KMS-11 (cell line): ENCODE measurements around the gene MEGF10.

ENCODE experiments used
- H2AFZ ChIP-seq: fragments of 200-600 bp; sonication (generic); 2 replicates; pipeline ENCODE4 v1.6.1; 2016; ENCODE audit warnings: antibody characterized with exemption, mixed run types, low read depth
- H3K27ac ChIP-seq: fragments of 200-600 bp; sonication (generic); 2 replicates; pipeline ENCODE4 v1.6.1; 2016; ENCODE audit warnings: mild to moderate bottlenecking, mixed run types
- H3K27me3 ChIP-seq: fragments of 200-600 bp; sonication (generic); 2 replicates; pipeline ENCODE4 v1.6.1; 2017; ENCODE audit warnings: mild to moderate bottlenecking, low read depth, mixed run types, moderate library complexity; ENCODE audit not compliant: insufficient read depth
- H3K36me3 ChIP-seq: fragments of 200-600 bp; sonication (generic); 2 replicates; pipeline ENCODE4 v1.6.1; 2017; ENCODE audit warnings: mild to moderate bottlenecking, mixed run types; ENCODE audit not compliant: insufficient read depth
- H3K4me1 ChIP-seq: fragments of 200-600 bp; sonication (generic); 2 replicates; pipeline ENCODE4 v1.6.1; 2016; ENCODE audit warnings: mild to moderate bottlenecking, low read depth, mixed run types; ENCODE audit not compliant: poor library complexity, severe bottlenecking
- H3K4me2 ChIP-seq: fragments of 200-600 bp; sonication (generic); 2 replicates; pipeline ENCODE4 v1.7.0; 2016; ENCODE audit warnings: mild to moderate bottlenecking, mixed run types
- H3K4me3 ChIP-seq: fragments of 200-600 bp; sonication (generic); IDR thresholded peaks from 2 replicates; pipeline ENCODE4 v1.6.1; 2017; ENCODE audit warnings: low read depth, low read length, mixed read lengths; ENCODE audit not compliant: insufficient read depth
- H3K79me2 ChIP-seq: fragments of 200-600 bp; sonication (generic); 2 replicates; pipeline ENCODE4 v1.6.1; 2016; ENCODE audit warnings: low read depth, mixed run types; ENCODE audit not compliant: insufficient read depth
- H3K9ac ChIP-seq: fragments of 200-600 bp; sonication (generic); 2 replicates; pipeline ENCODE4 v1.6.1; 2016; ENCODE audit warnings: mild to moderate bottlenecking, mixed run types
- H4K20me1 ChIP-seq: fragments of 200-600 bp; sonication (generic); 2 replicates; pipeline ENCODE4 v1.6.1; 2016; ENCODE audit warnings: mild to moderate bottlenecking, mixed run types; ENCODE audit not compliant: insufficient read depth
- TF ChIP-seq, protein P1 (sequence below): fragments of 200-600 bp; sonication (generic); conservative IDR thresholded peaks from 2 replicates; pipeline ENCODE4 v1.6.1; 2017; ENCODE audit warnings: low read depth, mild to moderate bottlenecking, antibody characterized with exemption, low read length, moderate library complexity, mixed read lengths

Gene MEGF10

DNA sequence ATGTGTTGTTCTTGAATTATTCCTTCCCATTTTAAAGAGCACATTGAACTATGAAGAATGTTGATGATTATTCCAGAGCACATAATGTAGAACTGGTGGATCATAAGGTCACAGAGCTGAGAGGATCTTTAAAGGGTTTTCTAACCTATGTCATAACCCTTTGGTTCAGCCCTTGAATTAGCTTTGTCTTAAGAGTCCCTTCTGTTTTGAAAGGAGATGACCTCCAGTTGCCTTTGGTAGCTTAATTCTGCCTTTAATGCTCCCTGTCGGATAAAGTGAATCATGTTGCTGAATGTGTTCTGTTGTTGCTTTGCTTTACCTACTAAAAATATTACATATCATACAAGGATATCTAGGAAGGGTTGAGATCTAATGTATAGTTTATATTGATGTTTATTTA is 127.8 kb downstream of the MEGF10 start:
- H3K27ac ChIP-seq = no peak overlapping the region
- no peaks in the 10 kb centered on the region for H3K36me3 ChIP-seq
- no peak overlapping the region for H2AFZ ChIP-seq
- no peaks in the 10 kb centered on the region for H3K4me1 ChIP-seq
- H4K20me1 ChIP-seq = no peaks in the 10 kb centered on the region
- H3K4me3 ChIP-seq = no peak overlapping the region
- H3K4me2 ChIP-seq = no peak overlapping the region
- H3K27me3 ChIP-seq = no peaks in the 10 kb centered on the region
- no peaks in the 10 kb centered on the region for H3K79me2 ChIP-seq
- H3K9ac ChIP-seq = no peak overlapping the region
- TF ChIP-seq, protein P1, sequence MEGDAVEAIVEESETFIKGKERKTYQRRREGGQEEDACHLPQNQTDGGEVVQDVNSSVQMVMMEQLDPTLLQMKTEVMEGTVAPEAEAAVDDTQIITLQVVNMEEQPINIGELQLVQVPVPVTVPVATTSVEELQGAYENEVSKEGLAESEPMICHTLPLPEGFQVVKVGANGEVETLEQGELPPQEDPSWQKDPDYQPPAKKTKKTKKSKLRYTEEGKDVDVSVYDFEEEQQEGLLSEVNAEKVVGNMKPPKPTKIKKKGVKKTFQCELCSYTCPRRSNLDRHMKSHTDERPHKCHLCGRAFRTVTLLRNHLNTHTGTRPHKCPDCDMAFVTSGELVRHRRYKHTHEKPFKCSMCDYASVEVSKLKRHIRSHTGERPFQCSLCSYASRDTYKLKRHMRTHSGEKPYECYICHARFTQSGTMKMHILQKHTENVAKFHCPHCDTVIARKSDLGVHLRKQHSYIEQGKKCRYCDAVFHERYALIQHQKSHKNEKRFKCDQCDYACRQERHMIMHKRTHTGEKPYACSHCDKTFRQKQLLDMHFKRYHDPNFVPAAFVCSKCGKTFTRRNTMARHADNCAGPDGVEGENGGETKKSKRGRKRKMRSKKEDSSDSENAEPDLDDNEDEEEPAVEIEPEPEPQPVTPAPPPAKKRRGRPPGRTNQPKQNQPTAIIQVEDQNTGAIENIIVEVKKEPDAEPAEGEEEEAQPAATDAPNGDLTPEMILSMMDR = no peak

DNA sequence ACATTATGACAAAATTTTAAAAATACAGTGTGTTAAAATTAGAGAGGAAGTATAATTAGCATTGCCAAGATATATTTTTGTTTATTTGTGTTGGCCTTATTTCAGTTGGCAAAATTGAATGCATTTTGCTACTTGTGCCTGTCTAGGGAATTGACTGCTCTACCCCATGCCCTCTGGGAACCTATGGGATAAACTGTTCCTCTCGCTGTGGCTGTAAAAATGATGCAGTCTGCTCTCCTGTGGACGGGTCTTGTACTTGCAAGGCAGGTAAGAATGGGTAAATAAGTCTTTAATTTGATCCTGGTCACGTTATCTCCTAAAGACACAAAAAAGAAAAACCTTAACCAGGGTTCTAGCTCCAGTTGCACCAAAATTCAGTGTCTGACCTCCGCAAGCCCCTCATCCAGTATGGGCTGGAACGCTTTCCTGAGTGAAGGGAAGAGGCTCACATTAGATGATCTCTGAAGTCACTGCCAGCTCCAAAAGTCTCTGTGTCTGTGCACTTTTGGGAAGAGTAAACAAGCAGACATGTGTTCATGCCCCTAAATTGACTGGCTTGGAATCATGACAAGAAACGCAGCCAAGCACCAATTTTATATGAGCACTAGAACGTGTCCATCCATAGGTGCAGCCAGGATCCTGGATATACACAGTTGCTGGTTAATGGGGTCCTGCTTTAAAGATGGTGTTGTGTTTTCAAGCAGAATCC is 128.5 kb downstream of the MEGF10 start:
- Histone ChIP-seq H4K20me1 (no peaks in the 10 kb centered on the region), H3K36me3 (no peaks in the 10 kb centered on the region), H3K4me1 (no peaks in the 10 kb centered on the region), H3K9ac (no peak overlapping the region), H3K4me3 (no peak overlapping the region), H3K4me2 (no peak overlapping the region), H3K27me3 (no peaks in the 10 kb centered on the region), H3K79me2 (no peaks in the 10 kb centered on the region), H2AFZ (no peak overlapping the region), H3K27ac (no peak overlapping the region)
- TF ChIP-seq, protein P1 = no peak

DNA sequence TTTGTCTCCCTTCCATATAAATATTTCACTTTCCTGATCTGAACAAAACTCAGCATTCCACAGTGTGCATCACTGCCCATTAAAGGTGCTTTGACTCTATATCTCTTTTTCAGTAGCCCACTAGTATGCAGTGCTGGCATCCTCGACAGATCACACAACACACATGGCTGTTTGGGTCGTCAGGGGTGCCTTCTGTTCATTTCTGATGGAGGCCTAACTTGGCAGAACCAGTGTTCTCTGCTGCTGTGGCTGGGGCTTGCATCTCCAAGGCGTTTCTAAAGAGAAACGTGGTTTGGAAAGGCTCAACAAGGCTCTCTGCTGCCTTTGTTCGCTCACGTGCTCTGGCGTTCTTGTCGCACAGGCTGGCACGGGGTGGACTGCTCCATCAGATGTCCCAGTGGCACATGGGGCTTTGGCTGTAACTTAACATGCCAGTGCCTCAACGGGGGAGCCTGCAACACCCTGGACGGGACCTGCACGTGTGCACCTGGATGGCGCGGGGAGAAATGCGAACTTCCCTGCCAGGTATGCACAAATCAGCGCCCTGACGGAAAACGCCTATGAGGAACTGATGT is 129.2 kb downstream of the MEGF10 start:
- no peaks in the 10 kb centered on the region for H3K4me1 ChIP-seq
- no peaks in the 10 kb centered on the region for H3K36me3 ChIP-seq
- no peak overlapping the region for H3K9ac ChIP-seq
- H3K27me3 ChIP-seq = no peaks in the 10 kb centered on the region
- no peak overlapping the region for H3K4me2 ChIP-seq
- H2AFZ ChIP-seq = no peak overlapping the region
- no peaks in the 10 kb centered on the region for H4K20me1 ChIP-seq
- no peak overlapping the region for H3K27ac ChIP-seq
- TF ChIP-seq, protein P1 = no peak
- no peak overlapping the region for H3K4me3 ChIP-seq
- no peaks in the 10 kb centered on the region for H3K79me2 ChIP-seq

DNA sequence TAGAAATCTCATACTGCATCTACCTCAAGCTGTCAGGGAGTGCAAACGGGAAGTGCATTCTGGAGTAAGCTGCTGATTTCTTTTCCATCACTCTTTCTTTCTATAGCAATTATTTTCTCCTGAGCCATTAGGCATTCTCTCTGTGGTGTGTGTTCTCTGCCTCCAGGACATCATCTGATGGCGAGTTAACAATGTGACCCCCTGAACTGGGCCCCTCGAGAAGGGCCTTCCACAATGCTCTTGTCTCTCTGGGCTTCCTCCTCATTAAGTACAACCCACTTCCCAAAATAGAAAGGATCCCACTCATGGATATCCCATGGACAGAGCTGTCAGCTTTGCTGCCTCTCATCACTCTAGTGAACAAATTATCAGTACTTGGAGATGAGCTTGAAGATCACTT is 130.2 kb downstream of the MEGF10 start:
- Histone ChIP-seq H3K9ac (no peak overlapping the region), H3K4me3 (no peak overlapping the region), H3K4me1 (no peaks in the 10 kb centered on the region), H3K4me2 (no peak overlapping the region), H3K27me3 (no peaks in the 10 kb centered on the region), H4K20me1 (no peaks in the 10 kb centered on the region), H3K27ac (no peak overlapping the region), H2AFZ (no peak overlapping the region), H3K36me3 (no peaks in the 10 kb centered on the region), H3K79me2 (no peaks in the 10 kb centered on the region)
- TF ChIP-seq, protein P1 = no peak
